Hypothalamus (tissue), 51 donors: ENCODE results near the gene ADAM10.
"Not testable (repeated sequence)": the region's sequence is repeated elsewhere in the genome, so short reads cannot be mapped to it uniquely, and the experiment has no call there.

Experiments used
- DNase-seq, 51 donors: peaks; one replicate each; lab custom pipeline; 2025; lab: John Stamatoyannopoulos, UW

Gene ADAM10

GRCh38 chr15:58622877-58623276 is 126.6 kb downstream of the ADAM10 start:
- DNase-seq: no peak

GRCh38 chr15:58620268-58620667 is 129.2 kb downstream of the ADAM10 start:
- not testable (repeated sequence) for DNase-seq

DNA sequence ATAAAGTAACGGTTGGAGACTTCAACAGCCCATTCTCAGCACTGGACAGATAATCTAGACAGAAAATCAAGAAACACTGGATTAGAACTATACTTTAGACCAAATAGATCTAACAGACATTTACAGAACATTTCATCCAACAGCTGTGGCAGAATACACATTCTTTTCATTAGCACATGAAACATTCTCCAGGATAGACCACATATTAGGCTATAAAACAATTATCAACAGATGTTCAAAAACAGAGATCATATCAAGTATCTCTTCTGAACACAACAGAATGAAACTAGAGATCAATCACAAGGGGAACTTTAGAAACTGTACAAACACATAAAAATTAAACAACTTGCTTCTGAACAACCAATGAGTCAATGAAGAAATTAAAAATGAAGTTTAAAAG is 133.3 kb downstream of the ADAM10 start:
- DNase-seq: no peak

DNA sequence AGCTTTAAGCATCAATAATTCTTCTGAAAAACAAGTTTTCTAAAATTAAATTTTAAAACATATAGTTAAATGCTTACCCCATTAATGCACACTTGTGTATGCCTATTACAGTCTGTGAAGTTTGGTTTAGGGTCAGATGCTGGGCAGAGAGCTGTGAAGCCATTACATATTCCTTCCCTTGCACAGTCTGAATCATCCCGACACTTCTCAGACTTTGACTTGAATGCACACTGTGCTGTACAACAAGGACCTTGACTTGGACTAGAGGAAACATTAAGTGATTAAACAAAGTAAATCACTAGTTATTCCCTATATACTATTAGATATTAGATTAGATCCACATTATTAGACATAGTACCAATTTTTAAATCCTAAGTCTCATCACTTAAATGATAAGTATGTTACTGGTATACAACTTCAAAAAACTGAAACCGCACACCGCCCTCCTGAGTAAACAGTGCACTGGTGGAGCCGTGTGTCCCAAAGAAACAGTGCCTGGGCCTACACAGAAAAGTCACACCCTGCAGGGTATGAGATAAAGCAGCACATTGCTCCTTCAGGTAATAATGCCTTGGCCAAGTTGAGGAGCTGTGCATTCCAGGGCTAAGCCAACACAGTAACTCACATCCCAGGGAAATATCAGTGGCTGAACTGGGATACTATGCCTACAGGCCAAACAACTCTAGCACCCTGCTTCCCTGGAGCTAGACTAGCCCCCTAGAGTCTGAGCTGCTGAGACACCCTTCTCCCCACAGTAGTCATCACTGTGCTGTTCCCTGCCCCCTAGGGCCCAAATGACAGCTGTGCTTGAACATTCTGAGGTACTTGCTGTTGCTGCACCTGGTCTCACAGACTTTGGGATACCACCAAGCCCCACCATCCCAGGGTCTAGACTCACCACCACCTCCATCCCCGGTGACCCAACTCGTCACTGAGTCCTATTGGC is 137.5 kb downstream of the ADAM10 start:
- DNase-seq: no peak

GRCh38 chr15:58608711-58609110 is 140.8 kb downstream of the ADAM10 start:
- DNase-seq: no peak

DNA sequence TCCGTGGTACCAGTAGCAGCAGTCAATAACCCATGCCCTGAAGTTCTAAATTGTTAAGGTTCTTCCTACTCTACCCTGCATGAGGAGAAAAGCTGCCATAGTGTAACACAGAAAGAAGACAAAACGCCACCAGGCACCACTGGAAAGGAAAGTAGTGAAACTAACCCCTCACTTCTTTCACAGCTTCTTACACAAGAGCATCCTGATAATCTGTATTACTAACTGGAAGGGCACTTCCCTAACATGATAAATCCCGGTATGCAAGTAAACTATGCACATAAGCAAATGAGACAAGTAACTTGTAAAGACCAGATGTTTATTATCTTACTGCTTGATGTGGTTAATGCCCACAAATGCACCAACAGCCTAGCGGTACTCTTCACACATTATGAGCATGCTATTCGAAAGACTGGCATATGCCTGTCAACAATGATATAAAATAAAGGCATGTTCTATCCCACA is 141.3 kb downstream of the ADAM10 start:
- no peak for DNase-seq

- DNase-seq: no peak
These were observed 142.9 kb downstream of the ADAM10 start for GRCh38 chr15:58606577-58607080.

GRCh38 chr15:58605931-58606530 is 143.5 kb downstream of the ADAM10 start:
- no peak for DNase-seq

GRCh38 chr15:58604455-58604923 is 145.0 kb downstream of the ADAM10 start:
- DNase-seq: no peak

GRCh38 chr15:58603927-58604326 is 145.6 kb downstream of the ADAM10 start:
- DNase-seq: not testable (repeated sequence)

DNA sequence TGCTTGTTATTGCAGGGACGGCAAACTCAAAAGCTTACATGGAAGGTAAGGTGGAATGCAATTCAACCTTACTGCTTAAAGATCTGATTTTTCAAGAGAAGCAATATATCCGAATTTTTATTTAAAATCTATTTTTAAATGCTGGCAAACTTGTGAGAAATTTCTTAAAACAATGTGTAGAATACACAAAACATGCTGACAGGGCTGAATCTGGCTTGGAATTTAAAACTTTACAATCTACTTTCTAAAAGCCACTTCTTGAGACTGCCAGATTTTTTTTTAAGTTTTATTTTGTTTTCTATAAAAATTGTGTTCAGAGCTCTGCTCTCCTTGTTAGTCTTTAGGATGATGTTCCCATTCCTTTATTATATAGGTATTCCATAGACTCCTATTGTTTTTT is 146.7 kb downstream of the ADAM10 start:
- DNase-seq: no peak

DNA sequence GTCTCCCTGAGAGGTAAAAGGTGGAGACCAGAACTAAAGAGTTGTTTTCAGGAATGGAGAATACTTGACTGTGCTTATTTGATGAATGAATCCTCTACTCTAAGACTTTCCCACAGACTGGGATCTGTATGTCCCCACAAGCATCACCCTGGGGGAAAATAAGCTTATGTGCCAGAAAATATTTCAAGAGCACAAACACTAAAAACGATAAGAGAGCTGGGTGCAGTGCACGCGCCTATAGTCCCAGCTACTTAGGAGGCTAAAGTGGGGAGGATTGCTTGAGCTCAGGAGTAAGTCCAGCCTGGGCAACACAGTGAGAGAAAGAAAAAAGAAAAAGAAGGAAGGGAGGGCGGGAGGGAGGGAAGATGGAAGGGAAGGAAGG is 150.7 kb downstream of the ADAM10 start:
- no peak for DNase-seq

- no peak for DNase-seq
These were observed 151.3 kb downstream of the ADAM10 start for GRCh38 chr15:58597943-58598828.

DNA sequence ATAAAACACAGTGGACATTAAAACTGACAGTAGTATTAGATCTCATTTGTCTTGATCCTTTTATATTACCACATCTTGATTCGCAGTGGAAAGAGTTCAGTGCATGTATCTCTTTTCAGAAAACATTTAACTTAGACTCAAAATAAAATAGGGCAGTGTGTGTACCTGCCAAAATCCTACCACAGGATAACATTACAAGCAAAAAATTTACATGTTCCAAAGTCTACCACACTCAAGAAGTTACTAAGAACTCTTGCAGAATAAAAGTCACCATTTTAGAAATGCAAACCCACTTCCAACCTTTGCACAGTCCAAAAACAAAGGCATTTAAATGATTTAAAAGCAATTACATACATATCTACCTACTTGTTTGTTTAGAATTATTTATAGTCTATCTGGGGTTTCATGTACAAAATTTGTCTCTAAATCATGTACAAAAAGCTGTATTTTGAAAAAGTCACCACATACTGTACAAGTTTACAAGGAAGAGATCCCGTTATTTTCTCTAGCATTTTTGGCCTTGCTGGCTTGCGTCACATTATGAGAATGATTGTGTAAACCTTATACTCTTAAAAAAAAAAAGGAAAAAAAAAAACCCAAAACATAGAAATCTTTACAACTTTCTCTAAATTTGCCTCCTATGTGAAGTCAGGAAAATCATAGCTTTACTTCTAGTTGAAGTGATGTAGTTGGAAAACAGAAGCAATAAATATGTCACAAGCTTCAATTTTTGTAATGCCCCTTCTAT is 153.8 kb downstream of the ADAM10 start:
- DNase-seq: no peak

- DNase-seq: no peak
These were observed 154.6 kb downstream of the ADAM10 start for GRCh38 chr15:58594898-58595297.

- DNase-seq: no peak
These were observed 155.6 kb downstream of the ADAM10 start for GRCh38 chr15:58593870-58594269.

- no peak for DNase-seq
These were observed 158.6 kb downstream of the ADAM10 start for GRCh38 chr15:58590926-58591325.

GRCh38 chr15:58590236-58590635 is 159.3 kb downstream of the ADAM10 start:
- DNase-seq: no peak

GRCh38 chr15:58589047-58589446 is 160.5 kb downstream of the ADAM10 start:
- no peak for DNase-seq

GRCh38 chr15:58588096-58588495 is 161.4 kb downstream of the ADAM10 start:
- no peak for DNase-seq
